GM06990 (cell line): ENCODE data around the gene PSEN1.

Experiments
- DNase-seq: peaks from one replicate; pipeline ENCODE4 v3.0.0-alpha.2; 2011; ENCODE audit not compliant: insufficient read length; ENCODE audit errors: extremely low read depth
- H3K27me3 ChIP-seq: replicated peaks from 2 replicates; pipeline ENCODE4 v1.6.0; 2011; ENCODE audit warnings: low read length; ENCODE audit not compliant: control insufficient read depth, insufficient read depth
- H3K36me3 ChIP-seq: 2 replicates; pipeline ENCODE4 v1.5.1; 2011; ENCODE audit warnings: low read length; ENCODE audit not compliant: control insufficient read depth, insufficient read depth
- H3K4me3 ChIP-seq: replicated peaks from 2 replicates; pipeline ENCODE4 v1.5.1; 2011; ENCODE audit warnings: low read depth, mild to moderate bottlenecking, control low read depth, low read length
- TF ChIP-seq, protein P1 (sequence below): IDR thresholded peaks from 2 replicates; pipeline ENCODE4 v1.5.1; 2011; ENCODE audit warnings: low read length, control low read depth, mild to moderate bottlenecking, inconsistent platforms; ENCODE audit not compliant: insufficient read depth, poor library complexity, severe bottlenecking

Gene PSEN1

DNA sequence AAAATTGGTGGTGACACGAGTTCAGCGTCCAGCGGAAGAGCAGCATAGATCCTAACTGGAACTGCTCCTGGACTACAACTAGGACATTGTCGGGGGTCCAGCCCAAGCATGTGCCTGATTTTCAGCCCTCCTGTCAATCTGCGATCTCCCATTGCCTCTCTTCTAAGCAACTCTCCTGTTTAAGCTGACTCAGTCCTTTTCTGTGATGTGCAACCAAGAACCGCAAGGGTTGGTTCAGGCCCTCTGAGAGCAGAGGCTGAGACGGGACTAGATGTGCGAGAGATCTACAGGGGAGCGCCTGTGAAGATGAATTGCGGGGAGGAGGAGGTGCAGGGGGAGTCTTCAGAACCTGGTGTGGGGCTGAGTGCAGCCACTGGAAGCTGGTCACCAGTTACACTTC lies 97.3 kb downstream of the PSEN1 start:
- Histone ChIP-seq H3K27me3 (0 out of 2 replicates have a peak, but pooled peaks cover 2% of the 10 kb centered on the region), H3K36me3 (peaks cover 2% of the 10 kb centered on the region; the same call in 1 of the 2 replicates), H3K4me3 (no peak overlapping the region)
- TF ChIP-seq, protein P1, sequence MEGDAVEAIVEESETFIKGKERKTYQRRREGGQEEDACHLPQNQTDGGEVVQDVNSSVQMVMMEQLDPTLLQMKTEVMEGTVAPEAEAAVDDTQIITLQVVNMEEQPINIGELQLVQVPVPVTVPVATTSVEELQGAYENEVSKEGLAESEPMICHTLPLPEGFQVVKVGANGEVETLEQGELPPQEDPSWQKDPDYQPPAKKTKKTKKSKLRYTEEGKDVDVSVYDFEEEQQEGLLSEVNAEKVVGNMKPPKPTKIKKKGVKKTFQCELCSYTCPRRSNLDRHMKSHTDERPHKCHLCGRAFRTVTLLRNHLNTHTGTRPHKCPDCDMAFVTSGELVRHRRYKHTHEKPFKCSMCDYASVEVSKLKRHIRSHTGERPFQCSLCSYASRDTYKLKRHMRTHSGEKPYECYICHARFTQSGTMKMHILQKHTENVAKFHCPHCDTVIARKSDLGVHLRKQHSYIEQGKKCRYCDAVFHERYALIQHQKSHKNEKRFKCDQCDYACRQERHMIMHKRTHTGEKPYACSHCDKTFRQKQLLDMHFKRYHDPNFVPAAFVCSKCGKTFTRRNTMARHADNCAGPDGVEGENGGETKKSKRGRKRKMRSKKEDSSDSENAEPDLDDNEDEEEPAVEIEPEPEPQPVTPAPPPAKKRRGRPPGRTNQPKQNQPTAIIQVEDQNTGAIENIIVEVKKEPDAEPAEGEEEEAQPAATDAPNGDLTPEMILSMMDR = no peak
- DNase-seq = no peak

DNA sequence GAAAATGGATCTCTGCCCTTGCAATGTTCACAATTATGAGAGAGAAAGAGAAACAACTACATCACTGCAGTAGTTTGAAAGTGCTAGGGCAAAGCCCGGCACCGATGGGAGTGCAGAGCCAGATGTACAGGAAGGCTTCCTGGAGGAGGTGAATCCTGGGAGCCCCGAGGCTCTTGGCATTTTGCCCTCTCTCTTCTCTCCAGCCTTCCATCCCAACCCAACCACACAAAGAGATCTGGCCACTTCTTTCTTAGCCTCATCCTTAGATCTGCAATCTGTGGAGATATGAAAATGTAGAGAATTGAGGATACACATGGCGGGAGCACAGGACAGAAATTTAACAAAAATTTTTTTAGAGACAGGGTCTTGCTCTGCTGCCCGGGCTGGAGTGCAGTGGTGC lies 97.7 kb downstream of the PSEN1 start:
- TF ChIP-seq, protein P1 = no peak
- Histone ChIP-seq H3K36me3 (0 out of 2 replicates have a peak, but pooled peaks cover under 1% of the 10 kb centered on the region), H3K27me3 (0 out of 2 replicates have a peak, but pooled peaks cover 3% of the 10 kb centered on the region), H3K4me3 (no peak overlapping the region)
- DNase-seq = no peak

DNA sequence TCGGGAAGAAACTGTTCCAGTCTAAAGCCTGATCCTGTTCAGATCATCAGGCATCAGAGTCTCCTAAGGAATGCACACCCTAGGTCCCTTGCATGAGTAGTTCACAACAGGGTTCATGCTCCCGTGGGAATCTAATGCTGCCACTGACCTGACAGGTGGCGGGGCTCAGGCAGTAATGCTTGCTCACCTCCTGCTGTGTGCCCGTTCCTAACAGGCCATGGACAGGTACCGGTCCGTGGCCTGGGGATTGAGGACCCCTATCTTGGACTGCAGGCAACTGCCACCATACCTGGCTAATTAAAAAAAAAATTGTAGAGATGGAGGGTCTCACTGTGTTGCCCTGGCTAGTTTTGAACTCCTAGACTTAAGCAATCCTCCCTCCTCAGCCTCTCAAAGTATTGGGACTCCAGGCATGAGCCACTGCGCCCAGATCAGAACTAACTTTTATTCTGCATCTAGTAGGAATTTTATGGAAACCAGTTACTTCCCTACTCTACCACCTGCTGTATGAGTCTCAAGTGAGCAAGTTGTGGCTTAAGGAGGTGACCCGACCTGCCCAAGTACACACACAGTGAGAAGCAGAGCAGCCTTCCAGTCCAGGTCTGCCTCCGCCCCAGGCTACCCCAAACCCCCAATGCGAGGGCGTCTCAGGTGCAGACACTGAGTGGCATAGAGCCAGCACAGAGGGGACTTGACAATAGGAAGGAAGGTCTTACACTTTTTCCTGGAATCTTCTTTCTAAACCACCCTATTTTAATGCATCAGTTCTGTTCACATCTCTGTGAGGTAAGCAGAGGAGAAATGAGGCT lies 98.5 kb downstream of the PSEN1 start:
- Histone ChIP-seq H3K27me3 (peaks cover 3% of the 10 kb centered on the region; the same call in 1 of the 2 replicates), H3K4me3 (no peak overlapping the region), H3K36me3 (no peaks in the 10 kb centered on the region)
- TF ChIP-seq, protein P1 = no peak
- DNase-seq = no peak

DNA sequence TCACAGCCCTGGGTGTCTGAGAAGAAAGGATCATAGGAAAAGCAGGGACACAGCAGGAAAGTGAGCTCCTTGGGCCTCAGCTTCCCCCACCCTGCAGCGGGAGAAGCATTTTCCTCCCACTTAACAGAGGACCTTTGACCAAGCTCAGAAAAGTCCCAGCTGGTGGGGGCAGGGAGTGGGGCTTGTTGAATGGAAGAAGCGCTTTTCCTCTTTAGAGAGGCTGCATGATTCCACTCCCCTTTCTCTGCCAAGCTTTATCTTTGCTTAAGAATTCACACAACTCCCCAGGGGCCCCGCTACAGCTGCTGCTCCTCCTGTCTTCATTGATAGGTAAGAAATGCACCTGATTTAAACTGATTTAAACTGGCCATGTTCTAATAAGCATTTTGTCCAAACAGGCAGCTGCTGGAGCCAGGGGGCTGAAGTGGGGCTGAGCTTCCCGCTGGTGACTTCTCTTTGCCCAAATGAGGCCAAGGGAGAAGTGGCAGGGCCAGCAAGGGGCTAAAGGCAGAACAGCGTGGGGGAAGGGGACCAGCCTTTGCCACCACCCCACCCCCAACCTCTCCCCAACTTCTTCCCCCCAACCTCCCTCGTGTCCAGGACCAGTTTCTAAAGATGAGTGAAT lies 99.3 kb downstream of the PSEN1 start:
- TF ChIP-seq, protein P1 = no peak
- no peak for DNase-seq
- H3K36me3 ChIP-seq = no peaks in the 10 kb centered on the region
- H3K27me3 ChIP-seq = peaks cover 3% of the 10 kb centered on the region; the same call in 1 of the 2 replicates
- no peak overlapping the region for H3K4me3 ChIP-seq

DNA sequence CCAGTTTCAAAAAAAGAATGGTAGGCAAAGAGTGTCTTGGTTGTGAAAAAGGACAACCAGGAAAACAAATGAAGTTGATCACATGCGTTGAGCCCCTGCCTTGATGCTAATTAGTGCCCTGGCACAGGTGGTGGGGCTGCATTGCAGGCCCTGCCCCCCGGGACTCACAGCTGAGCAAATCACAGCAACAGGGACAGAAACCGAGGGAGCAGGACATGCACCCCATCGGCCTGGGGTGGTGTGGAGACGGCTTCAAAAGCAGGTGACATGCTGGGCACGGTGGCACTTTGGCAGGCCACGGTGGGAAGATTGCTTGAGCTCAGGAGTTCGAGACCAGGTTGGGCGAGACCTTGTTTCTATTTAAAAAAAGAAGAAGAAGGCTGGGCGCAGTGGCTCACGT lies 99.8 kb downstream of the PSEN1 start:
- H3K36me3 ChIP-seq = no peaks in the 10 kb centered on the region
- no peak overlapping the region for H3K4me3 ChIP-seq
- no peak for DNase-seq
- peaks cover 3% of the 10 kb centered on the region; the same call in 1 of the 2 replicates for H3K27me3 ChIP-seq
- TF ChIP-seq, protein P1 = no peak
